ENCODE measurements around the gene UBE3D.

DNA sequence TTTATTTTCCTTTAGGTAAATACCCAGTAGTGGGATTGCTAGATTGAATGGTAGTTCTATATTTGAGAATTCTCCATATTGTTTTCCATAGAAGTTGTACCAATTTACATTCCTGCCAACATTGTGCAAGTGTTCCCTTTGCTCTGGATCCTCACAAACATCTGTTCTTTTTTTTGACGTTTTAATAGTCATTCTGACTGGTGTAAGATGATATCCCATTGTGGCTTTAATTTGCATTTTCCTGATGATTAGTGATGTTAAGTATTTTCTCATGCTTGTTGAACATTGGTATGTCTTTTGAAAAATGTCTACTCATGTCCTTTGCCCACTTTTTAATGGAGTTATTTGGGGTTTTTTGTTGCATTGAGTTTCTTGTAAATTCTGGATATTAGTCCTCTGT lies 85.6 kb downstream of the UBE3D start:
- TF ChIP-seq, protein P1, sequence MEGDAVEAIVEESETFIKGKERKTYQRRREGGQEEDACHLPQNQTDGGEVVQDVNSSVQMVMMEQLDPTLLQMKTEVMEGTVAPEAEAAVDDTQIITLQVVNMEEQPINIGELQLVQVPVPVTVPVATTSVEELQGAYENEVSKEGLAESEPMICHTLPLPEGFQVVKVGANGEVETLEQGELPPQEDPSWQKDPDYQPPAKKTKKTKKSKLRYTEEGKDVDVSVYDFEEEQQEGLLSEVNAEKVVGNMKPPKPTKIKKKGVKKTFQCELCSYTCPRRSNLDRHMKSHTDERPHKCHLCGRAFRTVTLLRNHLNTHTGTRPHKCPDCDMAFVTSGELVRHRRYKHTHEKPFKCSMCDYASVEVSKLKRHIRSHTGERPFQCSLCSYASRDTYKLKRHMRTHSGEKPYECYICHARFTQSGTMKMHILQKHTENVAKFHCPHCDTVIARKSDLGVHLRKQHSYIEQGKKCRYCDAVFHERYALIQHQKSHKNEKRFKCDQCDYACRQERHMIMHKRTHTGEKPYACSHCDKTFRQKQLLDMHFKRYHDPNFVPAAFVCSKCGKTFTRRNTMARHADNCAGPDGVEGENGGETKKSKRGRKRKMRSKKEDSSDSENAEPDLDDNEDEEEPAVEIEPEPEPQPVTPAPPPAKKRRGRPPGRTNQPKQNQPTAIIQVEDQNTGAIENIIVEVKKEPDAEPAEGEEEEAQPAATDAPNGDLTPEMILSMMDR (IDR thresholded peaks at IDR 0.05; ENCODE audit: low read length), result no peak
- no peak for TF ChIP-seq EZH2 (IDR thresholded peaks at IDR 0.05; ENCODE audit: borderline replicate concordance, low read length)
